ENCODE measurements around the gene CLDN9.

The CLDN9 gene

GRCh38 chr16:3058139-3059030 lies 45.7 kb downstream of the CLDN9 start:
- no peaks in the 10 kb centered on the region for H3K4me1 ChIP-seq (ENCODE audit: control insufficient read depth, insufficient read depth, low read length)
- no peak overlapping the region for H3K9ac ChIP-seq (ENCODE audit: low read depth, low read length)
- no peaks in the 10 kb centered on the region for H3K9me3 ChIP-seq (ENCODE audit: control insufficient read depth, insufficient read depth, low read length)
- no peaks in the 10 kb centered on the region for H3K36me3 ChIP-seq (ENCODE audit: control insufficient read depth, insufficient read depth, low read length)
- H3K27me3 ChIP-seq (ENCODE audit: control insufficient read depth, insufficient read depth, low read length): peaks cover 12% of the 10 kb centered on the region
- peak overlapping the region; percentile 58 for H3K4me3 ChIP-seq (ENCODE audit: low read depth, low read length)

GRCh38 chr16:3059041-3059722 lies 46.5 kb downstream of the CLDN9 start:
- H3K27me3 ChIP-seq (ENCODE audit: control insufficient read depth, insufficient read depth, low read length): peaks cover 12% of the 10 kb centered on the region
- peak overlapping the region; percentile 73 for H3K9ac ChIP-seq (ENCODE audit: low read depth, low read length)
- no peaks in the 10 kb centered on the region for H3K9me3 ChIP-seq (ENCODE audit: control insufficient read depth, insufficient read depth, low read length)
- no peaks in the 10 kb centered on the region for H3K36me3 ChIP-seq (ENCODE audit: control insufficient read depth, insufficient read depth, low read length)
- H3K4me3 ChIP-seq (ENCODE audit: low read depth, low read length): peak overlapping the region; percentile 58
- H3K4me1 ChIP-seq (ENCODE audit: control insufficient read depth, insufficient read depth, low read length): no peaks in the 10 kb centered on the region

DNA sequence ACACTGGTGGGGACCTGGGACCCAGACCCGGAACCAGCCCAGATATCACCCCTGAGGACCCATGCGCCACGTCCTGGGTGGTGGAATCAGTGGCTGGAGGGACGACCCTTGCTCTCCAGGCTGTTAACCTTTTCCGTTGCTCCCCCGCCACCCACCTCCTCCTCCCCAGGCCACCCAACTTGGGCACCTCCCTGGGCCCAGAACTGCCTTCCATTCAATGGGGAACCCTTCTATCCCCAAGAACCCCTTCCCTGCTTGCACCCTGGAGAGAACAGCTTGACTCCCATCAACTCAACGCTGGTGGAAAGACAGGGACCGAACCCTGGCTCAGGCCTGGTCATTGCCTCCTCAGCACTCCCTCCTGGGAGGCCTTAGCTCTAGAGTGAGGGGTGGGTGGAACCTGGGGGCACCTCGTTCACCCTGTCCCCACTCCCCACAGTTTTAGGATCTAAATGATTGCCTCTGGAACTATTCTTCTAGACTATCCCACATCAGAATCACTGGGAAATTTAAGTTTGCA lies 47.1 kb downstream of the CLDN9 start:
- Histone ChIP-seq H3K9ac (ENCODE audit: low read depth, low read length) (peak overlapping the region; percentile 73), H3K9me3 (ENCODE audit: control insufficient read depth, insufficient read depth, low read length) (no peaks in the 10 kb centered on the region), H3K27me3 (ENCODE audit: control insufficient read depth, insufficient read depth, low read length) (peaks cover 12% of the 10 kb centered on the region), H3K36me3 (ENCODE audit: control insufficient read depth, insufficient read depth, low read length) (no peaks in the 10 kb centered on the region), H3K4me1 (ENCODE audit: control insufficient read depth, insufficient read depth, low read length) (no peaks in the 10 kb centered on the region), H3K4me3 (ENCODE audit: low read depth, low read length) (peak overlapping the region; percentile 58)

- peaks cover 12% of the 10 kb centered on the region for H3K27me3 ChIP-seq (ENCODE audit: control insufficient read depth, insufficient read depth, low read length)
- H3K9ac ChIP-seq (ENCODE audit: low read depth, low read length): no peak overlapping the region
- H3K36me3 ChIP-seq (ENCODE audit: control insufficient read depth, insufficient read depth, low read length): no peaks in the 10 kb centered on the region
- no peaks in the 10 kb centered on the region for H3K9me3 ChIP-seq (ENCODE audit: control insufficient read depth, insufficient read depth, low read length)
- peaks cover 4% of the 10 kb centered on the region for H3K4me1 ChIP-seq (ENCODE audit: control insufficient read depth, insufficient read depth, low read length)
- no peak overlapping the region for H3K4me3 ChIP-seq (ENCODE audit: low read depth, low read length)
These were observed 47.8 kb downstream of the CLDN9 start for GRCh38 chr16:3060339-3061127.

DNA sequence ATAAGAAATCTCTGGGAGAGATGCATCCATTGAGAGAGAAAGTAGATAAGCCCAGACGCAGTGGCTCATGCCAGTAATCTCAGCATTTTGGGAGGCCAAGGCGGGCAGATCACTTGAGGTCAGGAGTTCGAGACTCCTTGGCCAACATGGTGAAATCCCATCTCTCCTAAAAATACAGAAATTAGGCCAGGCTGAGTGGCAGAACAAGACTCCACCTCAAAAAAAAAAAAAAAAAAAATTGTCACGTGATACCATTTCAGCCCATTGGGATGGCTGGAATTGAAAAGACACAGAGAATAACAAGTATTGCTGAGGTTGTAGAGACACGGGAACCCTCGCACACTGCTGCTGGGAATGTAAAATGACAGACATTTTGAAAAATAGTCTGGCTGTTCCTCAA lies 49.8 kb downstream of the CLDN9 start:
- H3K9ac ChIP-seq (ENCODE audit: low read depth, low read length): no peak overlapping the region
- peaks cover 5% of the 10 kb centered on the region for H3K4me1 ChIP-seq (ENCODE audit: control insufficient read depth, insufficient read depth, low read length)
- H3K9me3 ChIP-seq (ENCODE audit: control insufficient read depth, insufficient read depth, low read length): no peaks in the 10 kb centered on the region
- H3K4me3 ChIP-seq (ENCODE audit: low read depth, low read length): no peak overlapping the region
- peaks cover 9% of the 10 kb centered on the region for H3K27me3 ChIP-seq (ENCODE audit: control insufficient read depth, insufficient read depth, low read length)
- no peaks in the 10 kb centered on the region for H3K36me3 ChIP-seq (ENCODE audit: control insufficient read depth, insufficient read depth, low read length)

GRCh38 chr16:3063625-3064386 lies 51.1 kb downstream of the CLDN9 start:
- Histone ChIP-seq H3K36me3 (ENCODE audit: control insufficient read depth, insufficient read depth, low read length) (no peaks in the 10 kb centered on the region), H3K4me3 (ENCODE audit: low read depth, low read length) (peak overlapping the region; percentile 4), H3K27me3 (ENCODE audit: control insufficient read depth, insufficient read depth, low read length) (peaks cover 5% of the 10 kb centered on the region), H3K9me3 (ENCODE audit: control insufficient read depth, insufficient read depth, low read length) (no peaks in the 10 kb centered on the region), H3K4me1 (ENCODE audit: control insufficient read depth, insufficient read depth, low read length) (peaks cover 5% of the 10 kb centered on the region), H3K9ac (ENCODE audit: low read depth, low read length) (no peak overlapping the region)
